ENCODE measurements around the gene PRKCB. TPM values are rescaled to one million over a fixed set of nuclear protein-coding genes. Genes with fewer than 3 reads are reported as not detected.

Gene PRKCB
- total and polyA plus RNA-seq, 2 donors (not counting 1 experiment from before 2014, with no cell fraction given): 0.01 TPM; not detected in 1

DNA sequence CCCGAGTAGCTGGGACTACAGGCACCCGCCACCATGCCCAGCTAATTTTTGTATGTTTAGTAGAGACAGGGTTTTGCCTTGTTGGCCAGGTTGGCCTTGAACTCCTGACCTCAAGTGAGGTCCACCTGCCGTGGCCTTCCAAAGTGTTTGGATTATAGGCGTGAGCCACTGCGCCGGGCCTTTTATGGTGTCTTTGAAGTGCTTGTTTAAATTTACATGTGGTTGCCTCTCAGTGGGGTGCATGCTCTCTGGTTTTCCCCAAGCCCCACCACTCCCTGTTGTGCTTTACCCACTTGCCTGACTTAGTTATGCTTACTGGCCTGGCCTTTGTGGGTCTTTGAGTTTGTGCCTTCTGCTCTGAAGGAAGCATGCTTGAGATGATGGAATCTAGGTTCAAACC, 132.0 kb downstream of the PRKCB start:
- Histone ChIP-seq H3K4me2 (ENCODE audit: extremely low read depth, insufficient read depth, low read length) (no peak overlapping the region), H3K4me3 (replicated peaks in 1 of 4; ENCODE audit: control extremely low read depth in 1 of 4, insufficient read depth in 1 of 4, low read depth in 3 of 4, low read length in 4 of 4) (no peak overlapping the region), H3K36me3 (ENCODE audit: control insufficient read depth, insufficient read depth, low read length) (no peaks in the 10 kb centered on the region), H4K20me1 (ENCODE audit: control insufficient read depth, extremely low read depth, insufficient read depth, low read length) (no peaks in the 10 kb centered on the region), H3K27me3 (ENCODE audit: control insufficient read depth, insufficient read depth, low read length) (no peaks in the 10 kb centered on the region), H3K9me3 (ENCODE audit: control insufficient read depth, insufficient read depth, low read depth, low read length) (no peaks in the 10 kb centered on the region), H3K27ac (ENCODE audit: insufficient read depth, low read length) (no peak overlapping the region), H3K4me1 (ENCODE audit: control insufficient read depth, extremely low read depth, insufficient read depth, low read length) (no peaks in the 10 kb centered on the region), H3K9ac (ENCODE audit: insufficient read depth, low read length) (no peak overlapping the region), H2AFZ (ENCODE audit: low read length) (no peak overlapping the region), H3K79me2 (ENCODE audit: control insufficient read depth, insufficient read depth, low read length) (no peaks in the 10 kb centered on the region)
- no peak for DNase-seq (ENCODE audit: low read depth in 2 of 2)
- TF ChIP-seq EZH2 (IDR thresholded peaks at IDR 0.05; ENCODE audit: low read length, missing control alignments): no peak
- TF ChIP-seq, protein P1, sequence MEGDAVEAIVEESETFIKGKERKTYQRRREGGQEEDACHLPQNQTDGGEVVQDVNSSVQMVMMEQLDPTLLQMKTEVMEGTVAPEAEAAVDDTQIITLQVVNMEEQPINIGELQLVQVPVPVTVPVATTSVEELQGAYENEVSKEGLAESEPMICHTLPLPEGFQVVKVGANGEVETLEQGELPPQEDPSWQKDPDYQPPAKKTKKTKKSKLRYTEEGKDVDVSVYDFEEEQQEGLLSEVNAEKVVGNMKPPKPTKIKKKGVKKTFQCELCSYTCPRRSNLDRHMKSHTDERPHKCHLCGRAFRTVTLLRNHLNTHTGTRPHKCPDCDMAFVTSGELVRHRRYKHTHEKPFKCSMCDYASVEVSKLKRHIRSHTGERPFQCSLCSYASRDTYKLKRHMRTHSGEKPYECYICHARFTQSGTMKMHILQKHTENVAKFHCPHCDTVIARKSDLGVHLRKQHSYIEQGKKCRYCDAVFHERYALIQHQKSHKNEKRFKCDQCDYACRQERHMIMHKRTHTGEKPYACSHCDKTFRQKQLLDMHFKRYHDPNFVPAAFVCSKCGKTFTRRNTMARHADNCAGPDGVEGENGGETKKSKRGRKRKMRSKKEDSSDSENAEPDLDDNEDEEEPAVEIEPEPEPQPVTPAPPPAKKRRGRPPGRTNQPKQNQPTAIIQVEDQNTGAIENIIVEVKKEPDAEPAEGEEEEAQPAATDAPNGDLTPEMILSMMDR (conservative IDR thresholded peaks at IDR 0.05 in 1 of 2, IDR thresholded peaks at IDR 0.05 in 1 of 2; ENCODE audit: low read depth in 1 of 2, low read length in 2 of 2): no peak

DNA sequence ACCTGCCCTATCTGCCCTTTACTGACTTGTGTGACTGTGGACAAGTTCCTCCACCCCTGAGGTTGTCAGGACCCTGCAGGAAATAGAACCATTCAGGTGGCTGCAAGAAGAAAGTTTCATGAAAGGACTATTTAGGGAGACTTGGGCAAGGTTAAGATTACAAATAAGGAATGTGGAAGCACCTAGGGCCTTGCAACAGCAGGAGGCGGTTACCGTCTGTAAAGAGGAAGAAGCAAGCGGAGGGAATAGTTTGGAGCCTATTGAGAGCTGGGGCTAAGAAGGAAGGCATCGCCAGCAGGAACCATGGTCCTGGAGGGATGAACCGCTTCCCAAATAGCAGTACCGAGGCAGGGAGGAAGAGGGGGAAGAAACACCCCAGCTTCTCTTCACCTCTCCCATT, 132.4 kb downstream of the PRKCB start:
- H2AFZ ChIP-seq (ENCODE audit: low read length): no peak overlapping the region
- TF ChIP-seq, protein P1 (conservative IDR thresholded peaks at IDR 0.05 in 1 of 2, IDR thresholded peaks at IDR 0.05 in 1 of 2; ENCODE audit: low read depth in 1 of 2, low read length in 2 of 2): no peak
- TF ChIP-seq EZH2 (IDR thresholded peaks at IDR 0.05; ENCODE audit: low read length, missing control alignments): no peak
- no peaks in the 10 kb centered on the region for H4K20me1 ChIP-seq (ENCODE audit: control insufficient read depth, extremely low read depth, insufficient read depth, low read length)
- H3K9ac ChIP-seq (ENCODE audit: insufficient read depth, low read length): no peak overlapping the region
- H3K36me3 ChIP-seq (ENCODE audit: control insufficient read depth, insufficient read depth, low read length): no peaks in the 10 kb centered on the region
- no peak overlapping the region for H3K4me3 ChIP-seq (replicated peaks in 1 of 4; ENCODE audit: control extremely low read depth in 1 of 4, insufficient read depth in 1 of 4, low read depth in 3 of 4, low read length in 4 of 4)
- DNase-seq (ENCODE audit: low read depth in 2 of 2): no peak
- no peak overlapping the region for H3K4me2 ChIP-seq (ENCODE audit: extremely low read depth, insufficient read depth, low read length)
- no peaks in the 10 kb centered on the region for H3K9me3 ChIP-seq (ENCODE audit: control insufficient read depth, insufficient read depth, low read depth, low read length)
- no peaks in the 10 kb centered on the region for H3K4me1 ChIP-seq (ENCODE audit: control insufficient read depth, extremely low read depth, insufficient read depth, low read length)
- no peaks in the 10 kb centered on the region for H3K27me3 ChIP-seq (ENCODE audit: control insufficient read depth, insufficient read depth, low read length)
- H3K27ac ChIP-seq (ENCODE audit: insufficient read depth, low read length): no peak overlapping the region
- H3K79me2 ChIP-seq (ENCODE audit: control insufficient read depth, insufficient read depth, low read length): no peaks in the 10 kb centered on the region

DNA sequence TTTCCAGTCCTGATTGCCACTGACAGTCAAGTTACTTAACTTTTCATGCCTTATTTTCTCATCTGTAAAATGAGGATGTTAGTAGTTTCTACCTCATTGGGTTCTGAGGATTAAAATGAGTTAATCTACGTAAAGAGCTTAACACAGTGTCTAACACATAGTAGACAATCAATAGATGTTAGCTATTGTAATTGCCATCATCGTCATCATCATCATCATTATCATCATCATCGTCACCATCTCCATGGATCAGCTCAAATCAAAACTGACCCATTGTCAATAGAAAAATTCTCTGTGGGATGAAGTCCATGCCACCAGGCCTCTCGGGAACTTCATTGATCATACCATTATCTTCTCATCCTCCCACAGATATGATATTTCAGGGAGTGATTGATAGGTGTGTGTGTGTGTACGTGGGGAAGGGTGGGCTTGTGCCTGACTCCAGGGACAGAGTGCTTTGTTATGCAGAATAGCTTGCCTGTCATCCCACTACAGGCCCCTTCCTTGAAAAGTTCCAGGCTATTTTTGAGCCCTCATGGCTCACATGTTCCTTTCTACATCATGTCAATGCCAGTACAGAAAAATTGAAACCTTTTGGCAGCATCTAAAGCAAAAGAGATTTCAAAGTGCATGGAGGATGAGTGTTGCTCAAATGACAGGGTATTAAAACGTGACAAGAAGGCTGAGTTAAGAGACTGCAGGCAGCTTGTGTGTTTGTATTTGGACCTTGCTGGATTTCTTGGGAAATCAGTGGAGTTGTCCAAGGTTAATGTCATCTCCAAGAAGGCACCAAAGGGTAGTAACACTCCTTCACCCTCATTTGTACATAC, 133.9 kb downstream of the PRKCB start:
- Histone ChIP-seq H3K4me3 (replicated peaks in 1 of 4; ENCODE audit: control extremely low read depth in 1 of 4, insufficient read depth in 1 of 4, low read depth in 3 of 4, low read length in 4 of 4) (no peak overlapping the region), H3K4me2 (ENCODE audit: extremely low read depth, insufficient read depth, low read length) (no peak overlapping the region), H3K9me3 (ENCODE audit: control insufficient read depth, insufficient read depth, low read depth, low read length) (no peaks in the 10 kb centered on the region), H3K27me3 (ENCODE audit: control insufficient read depth, insufficient read depth, low read length) (no peaks in the 10 kb centered on the region), H4K20me1 (ENCODE audit: control insufficient read depth, extremely low read depth, insufficient read depth, low read length) (no peaks in the 10 kb centered on the region), H3K4me1 (ENCODE audit: control insufficient read depth, extremely low read depth, insufficient read depth, low read length) (no peaks in the 10 kb centered on the region), H3K9ac (ENCODE audit: insufficient read depth, low read length) (no peak overlapping the region), H3K79me2 (ENCODE audit: control insufficient read depth, insufficient read depth, low read length) (no peaks in the 10 kb centered on the region), H3K27ac (ENCODE audit: insufficient read depth, low read length) (no peak overlapping the region), H3K36me3 (ENCODE audit: control insufficient read depth, insufficient read depth, low read length) (no peaks in the 10 kb centered on the region), H2AFZ (ENCODE audit: low read length) (no peak overlapping the region)
- no peak for DNase-seq (ENCODE audit: low read depth in 2 of 2)
- no peak for TF ChIP-seq EZH2 (IDR thresholded peaks at IDR 0.05; ENCODE audit: low read length, missing control alignments)
- TF ChIP-seq, protein P1 (conservative IDR thresholded peaks at IDR 0.05 in 1 of 2, IDR thresholded peaks at IDR 0.05 in 1 of 2; ENCODE audit: low read depth in 1 of 2, low read length in 2 of 2): no peak
